SHP77 treated with DMSO at 0.1 percent for 48 hours (cell line): Measurements from ENCODE around the gene SORD.
"Not testable (repeated sequence)": the region's sequence is repeated elsewhere in the genome, so short reads cannot be mapped to it uniquely, and the experiment has no call there.

Source experiments
- DNase-seq: peaks from one replicate; lab custom pipeline; 2025; lab: John Stamatoyannopoulos, UW

SORD gene

DNA sequence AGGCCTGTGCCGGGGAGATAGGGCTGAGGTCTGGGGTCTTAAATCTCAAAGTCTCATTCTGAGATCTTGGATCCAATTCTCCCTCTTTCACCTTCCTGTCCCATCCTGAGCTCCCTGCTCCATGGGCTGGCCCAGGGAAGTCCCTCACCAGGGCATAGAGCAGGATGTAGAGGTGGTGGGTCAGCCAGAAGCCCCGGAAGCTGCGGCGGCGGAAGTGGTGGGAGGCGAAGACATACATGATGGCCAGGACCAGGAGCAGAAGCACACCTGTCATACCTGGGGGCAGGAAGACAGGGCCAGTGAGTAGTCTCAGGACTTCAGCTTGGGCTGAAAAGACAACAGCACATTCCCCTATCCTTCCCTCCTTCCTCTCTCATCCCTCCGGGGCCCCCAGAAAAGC lies 74.5 kb downstream of the SORD start:
- DNase-seq = no peak

- DNase-seq = no peak
These were observed 76.7 kb downstream of the SORD start for GRCh38 chr15:45099549-45100165.

DNA sequence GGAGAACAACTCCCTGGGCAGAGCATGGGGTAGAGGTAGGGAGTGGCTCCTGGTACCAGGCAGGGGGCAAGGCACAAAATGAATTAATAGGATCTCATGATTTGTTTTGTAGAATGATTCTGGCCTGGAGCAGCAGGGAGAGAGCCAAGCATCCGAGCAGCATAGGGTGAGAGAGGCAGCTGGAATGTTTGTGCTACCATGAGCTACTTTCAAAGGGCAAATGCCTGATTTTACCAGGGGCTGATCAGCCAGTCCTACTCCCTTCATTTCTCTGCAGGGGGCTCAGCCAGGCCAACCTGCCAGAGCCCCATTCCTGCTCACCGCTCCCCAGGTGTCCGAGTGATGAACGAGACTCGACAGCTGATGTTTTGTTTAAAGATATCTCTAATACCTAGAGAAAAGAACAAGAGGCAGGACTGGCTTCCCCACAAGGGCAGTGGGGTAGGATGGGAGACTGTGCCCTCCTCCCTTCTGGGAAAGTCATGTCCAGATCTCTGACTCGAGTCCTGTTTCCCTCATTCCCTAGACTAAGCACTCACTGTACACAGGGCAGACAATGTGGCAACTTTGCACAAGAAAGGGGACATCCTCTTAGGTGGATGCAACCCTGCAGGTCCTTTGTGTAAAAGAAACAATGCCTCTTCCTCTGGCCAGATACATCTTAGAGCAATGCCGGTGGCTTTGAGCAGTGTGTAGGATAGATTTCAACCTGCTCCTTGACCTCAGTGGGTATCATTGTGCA lies 78.1 kb downstream of the SORD start:
- DNase-seq = no peak

DNA sequence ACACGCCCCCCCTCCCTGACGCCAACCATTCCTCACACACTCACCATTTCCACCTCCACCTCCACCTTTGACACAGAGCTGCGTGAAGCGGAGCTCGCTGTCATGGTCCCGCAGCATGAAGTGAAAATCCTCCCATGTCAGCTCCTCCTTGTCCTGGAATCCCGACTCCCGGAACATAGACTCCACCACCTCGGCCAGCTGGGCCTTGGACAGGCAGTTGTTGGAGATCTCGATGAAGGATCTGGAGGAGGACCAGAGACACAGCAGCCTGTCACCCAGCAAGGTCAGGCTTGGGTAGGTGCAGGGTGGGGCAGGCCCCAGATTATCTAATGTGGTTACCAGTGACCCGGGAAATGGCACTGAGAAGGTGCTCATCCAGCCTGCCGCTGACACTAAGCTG lies 78.8 kb downstream of the SORD start:
- no peak for DNase-seq

DNA sequence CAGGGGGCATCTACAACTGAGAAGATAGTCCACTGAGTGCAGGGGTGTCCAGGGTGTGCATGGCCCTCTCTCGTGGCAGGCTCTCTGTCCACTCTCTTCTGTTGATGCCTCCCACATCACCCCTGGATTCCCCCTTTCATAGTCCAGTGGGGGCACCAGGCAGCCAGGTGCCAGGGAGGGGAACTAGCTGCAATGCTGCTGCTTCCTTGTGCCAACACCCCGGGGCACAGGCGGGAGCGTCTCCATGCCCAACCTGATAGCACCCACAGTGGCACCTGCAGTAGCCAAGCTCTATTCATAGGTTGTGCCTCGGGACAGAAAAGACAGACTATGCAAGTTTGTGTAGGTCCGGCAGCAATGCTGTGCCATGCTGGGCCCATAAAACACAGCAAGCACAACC lies 79.2 kb downstream of the SORD start:
- DNase-seq = no peak

DNA sequence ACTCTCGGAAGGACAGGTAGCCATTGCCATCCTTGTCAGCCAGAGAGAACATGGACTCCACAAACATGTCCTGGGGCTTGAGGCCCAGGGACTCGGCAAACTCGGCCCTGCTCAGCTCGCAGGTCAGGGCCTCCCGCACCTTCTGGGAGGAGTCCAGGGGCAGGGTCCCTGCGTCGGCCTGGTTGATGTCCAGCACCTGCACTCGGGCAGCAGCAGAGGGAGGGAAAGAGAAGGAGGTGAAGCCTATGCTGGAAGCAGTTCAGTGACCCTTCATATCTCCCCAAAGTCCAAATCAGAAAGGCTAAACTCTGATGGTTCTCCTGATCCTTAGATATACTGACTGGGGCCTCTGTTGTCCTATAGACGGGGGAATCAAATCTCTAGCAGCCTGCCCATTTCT lies 81.2 kb downstream of the SORD start:
- not testable (repeated sequence) for DNase-seq

DNA sequence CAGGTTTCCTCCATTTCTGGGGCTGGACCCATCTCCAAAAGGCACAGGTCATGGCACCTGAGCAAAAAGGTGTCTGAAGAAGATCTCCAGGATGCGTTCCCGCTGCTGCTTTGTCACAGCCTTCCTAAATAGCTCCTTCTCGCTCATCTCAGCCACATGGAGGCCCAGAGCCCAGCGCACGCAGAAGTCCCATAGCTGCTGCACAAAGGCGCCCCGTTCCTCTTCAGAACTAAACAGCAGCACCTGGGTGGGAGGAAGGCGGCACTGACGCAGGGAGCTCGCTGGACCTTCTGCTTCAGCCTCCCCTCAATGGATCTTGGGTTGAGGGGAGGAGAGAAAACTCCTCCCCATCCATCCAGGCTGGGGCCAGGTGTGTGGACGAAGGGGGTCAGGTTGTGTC lies 82.6 kb downstream of the SORD start:
- no peak for DNase-seq

GRCh38 chr15:45106002-45106790 lies 83.2 kb downstream of the SORD start:
- DNase-seq = no peak

- no peak for DNase-seq
These were observed 85.1 kb downstream of the SORD start for GRCh38 chr15:45107941-45108630.

DNA sequence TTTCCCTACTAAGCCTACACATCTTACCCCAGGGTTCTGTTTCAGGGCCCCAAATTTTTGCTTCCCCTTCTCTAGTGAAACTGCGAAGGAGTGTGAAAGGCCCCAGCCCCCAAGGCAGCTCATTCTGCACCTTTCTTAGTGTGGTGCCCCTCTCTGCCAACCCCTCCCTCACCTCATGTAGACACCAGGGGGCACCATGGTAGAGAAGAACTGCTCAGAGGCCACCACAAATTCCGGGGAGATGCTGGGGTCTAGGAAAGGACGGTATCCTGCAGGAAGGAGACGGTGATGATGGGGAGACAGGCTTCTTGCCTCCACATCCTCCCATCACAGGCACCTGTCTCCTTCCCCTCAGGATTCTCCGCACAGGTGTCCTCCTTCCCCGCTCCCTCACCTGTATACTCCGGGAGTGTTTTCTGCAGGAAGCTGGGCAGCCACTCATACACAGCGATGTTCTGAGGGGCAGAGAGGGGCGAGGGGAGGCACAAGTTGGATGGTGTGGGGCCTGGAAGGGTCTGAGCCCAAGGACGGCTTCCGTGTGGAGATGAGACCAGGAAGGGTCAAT lies 87.3 kb downstream of the SORD start:
- DNase-seq = no peak

- DNase-seq = no peak
These were observed 88.6 kb downstream of the SORD start for GRCh38 chr15:45111390-45112142.

DNA sequence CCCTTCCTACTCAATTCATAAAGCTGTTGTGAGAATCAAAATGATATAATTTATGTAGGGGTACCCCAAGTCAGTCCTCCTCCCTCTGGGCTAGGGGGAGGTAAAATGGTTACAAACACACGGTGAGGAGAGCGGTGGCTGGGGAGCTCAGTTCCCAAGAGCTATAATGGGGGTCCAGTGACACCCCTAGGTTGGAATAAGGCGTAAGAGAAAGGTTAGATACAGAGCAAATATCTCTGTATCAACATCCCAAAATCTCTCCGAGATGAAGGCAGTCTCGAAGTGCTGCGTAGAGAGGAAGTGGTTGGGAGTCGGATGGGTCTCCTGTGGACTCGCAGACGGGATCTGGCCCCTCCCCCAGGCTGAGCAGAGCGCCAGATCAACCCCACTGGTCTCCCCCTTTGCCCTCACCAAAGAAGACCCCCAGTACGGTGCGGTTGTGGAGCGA lies 89.2 kb downstream of the SORD start:
- no peak for DNase-seq

DNA sequence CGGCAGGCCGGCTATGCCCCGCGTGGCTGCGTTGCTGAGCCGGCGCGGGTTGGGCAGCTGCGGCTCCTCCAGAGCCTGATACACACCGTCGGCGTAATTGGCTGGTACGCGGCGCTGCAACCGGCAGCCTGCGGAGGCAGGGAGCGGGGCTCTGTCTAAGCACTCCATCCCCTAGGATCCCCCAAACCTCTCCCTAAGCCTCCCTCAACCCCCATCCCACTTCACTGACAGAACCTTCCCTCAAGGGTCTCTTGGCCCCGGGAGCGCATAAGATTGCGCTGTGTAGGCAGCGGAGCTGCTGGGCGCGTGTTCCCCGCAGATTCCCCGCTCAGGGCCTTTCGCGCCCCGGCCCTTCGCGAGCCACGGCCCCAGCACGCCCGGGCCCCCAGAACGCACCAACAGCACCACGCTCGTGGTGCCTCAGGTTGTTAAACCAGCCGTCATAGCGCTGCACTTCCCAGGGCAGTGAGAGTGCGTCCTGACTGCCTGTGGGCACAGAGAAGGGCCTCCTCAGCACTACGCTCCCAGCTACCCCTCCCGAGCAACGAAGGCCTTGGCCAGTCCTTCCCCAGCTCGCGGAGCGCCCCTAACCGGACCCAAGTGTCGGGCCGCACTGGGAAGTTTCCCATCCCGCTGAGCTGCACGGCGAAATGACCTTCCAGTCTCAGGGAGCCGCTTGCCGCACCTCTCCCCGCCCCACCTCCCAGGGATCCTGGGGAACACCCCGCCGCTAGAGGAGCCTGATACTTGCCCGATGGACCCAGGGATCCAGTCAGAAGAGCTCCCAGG lies 89.8 kb downstream of the SORD start:
- no peak for DNase-seq

DNA sequence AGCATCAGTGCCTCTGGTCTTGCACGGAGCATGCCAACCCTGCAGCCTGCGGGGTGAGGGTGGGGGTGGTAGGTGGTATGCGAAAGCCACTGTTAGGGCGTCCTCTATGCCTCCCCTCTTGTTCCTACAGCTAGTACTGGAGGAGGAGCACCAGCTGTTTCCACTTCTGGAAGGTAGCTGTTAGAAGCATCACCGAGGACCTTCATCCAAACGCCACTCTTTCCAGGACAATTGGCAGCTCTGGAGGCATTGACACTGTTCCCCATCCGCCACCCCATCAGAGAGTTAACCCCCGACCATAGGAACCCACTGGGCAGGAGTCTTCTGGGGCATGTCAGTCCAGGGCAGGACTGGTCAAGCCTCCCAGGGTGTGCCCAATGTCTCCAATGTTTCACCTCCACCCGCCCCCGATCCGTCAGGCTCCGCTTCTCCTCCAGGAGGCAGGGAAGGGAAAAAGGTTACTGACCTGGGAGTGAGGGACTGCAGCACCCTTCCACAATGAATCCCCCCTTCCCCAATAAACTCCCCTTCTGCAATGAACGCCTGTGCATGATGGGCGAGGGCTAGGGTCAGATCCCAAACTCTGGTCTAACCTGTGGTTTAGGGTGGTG lies 90.5 kb downstream of the SORD start:
- DNase-seq = no peak

- DNase-seq = no peak
These were observed 91.2 kb downstream of the SORD start, which contains the start of the genes DUOX2 and DUOXA2 for GRCh38 chr15:45114076-45114750. Gene DUOX2, minus strand, starts transcription at chr15:45114172. Its CDS starts 761 bp downstream, at chr15:45113411. Gene DUOXA2, plus strand, starts transcription at chr15:45114326. Its CDS starts 280 bp downstream, at chr15:45114606.

DNA sequence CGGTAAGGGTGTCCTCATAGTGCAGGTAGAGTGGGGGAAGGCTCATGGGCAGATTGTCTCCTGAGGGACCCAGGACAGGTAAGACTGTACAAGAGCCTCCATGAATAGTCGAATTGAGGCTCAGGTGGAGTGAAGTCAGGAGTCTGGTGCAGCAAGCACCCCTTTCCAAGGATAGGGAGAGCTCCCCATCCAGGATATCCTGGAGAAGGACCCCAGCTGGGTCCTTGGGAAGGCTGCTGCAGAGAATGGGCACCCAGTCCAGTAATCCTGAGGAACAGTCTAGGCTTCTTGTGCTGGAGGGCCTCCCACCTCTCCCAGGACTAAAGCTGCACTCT lies 91.7 kb downstream of the SORD start:
- no peak for DNase-seq

GRCh38 chr15:45115312-45115820 lies 92.4 kb downstream of the SORD start:
- no peak for DNase-seq

DNA sequence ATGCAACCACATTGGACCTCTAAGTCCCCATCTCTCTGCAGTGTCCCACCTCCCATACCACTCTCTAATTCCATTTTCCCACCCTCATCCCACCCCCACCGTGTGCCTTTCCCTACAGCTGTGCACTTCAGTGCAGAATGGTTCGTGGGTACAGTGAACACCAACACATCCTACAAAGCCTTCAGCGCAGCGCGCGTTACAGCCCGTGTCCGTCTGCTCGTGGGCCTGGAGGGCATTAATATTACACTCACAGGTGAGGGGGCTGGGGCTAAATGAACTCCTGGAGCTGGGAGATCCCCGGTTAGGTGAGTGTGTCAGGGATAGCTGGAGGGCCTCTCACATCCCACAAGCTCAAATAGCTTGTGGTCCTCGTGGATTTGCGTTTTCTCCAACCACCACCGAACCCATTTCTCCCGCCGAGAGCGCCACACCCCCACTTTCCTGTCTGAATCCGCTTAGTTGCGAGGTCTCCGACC lies 93.0 kb downstream of the SORD start:
- DNase-seq = no peak
